DND-41 (cell line): ENCODE results near the gene ANXA8L1.
"Not testable (repeated sequence)": the region's sequence is repeated elsewhere in the genome, so short reads cannot be mapped to it uniquely, and the experiment has no call there.

Experiments used
- EZH2 ChIP-seq: IDR thresholded peaks from 3 replicates; pipeline ENCODE4 v1.6.1; 2012; ENCODE audit warnings: borderline replicate concordance, low read depth, mild to moderate bottlenecking, moderate library complexity, low read length, inconsistent platforms; ENCODE audit not compliant: severe bottlenecking
- TF ChIP-seq, protein P1 (sequence below): IDR thresholded peaks from 2 replicates; pipeline ENCODE4 v1.5.1; 2012; ENCODE audit warnings: borderline replicate concordance, low read length, moderate library complexity, mild to moderate bottlenecking; ENCODE audit not compliant: poor library complexity, severe bottlenecking; ENCODE audit errors: extremely low read depth

DNA sequence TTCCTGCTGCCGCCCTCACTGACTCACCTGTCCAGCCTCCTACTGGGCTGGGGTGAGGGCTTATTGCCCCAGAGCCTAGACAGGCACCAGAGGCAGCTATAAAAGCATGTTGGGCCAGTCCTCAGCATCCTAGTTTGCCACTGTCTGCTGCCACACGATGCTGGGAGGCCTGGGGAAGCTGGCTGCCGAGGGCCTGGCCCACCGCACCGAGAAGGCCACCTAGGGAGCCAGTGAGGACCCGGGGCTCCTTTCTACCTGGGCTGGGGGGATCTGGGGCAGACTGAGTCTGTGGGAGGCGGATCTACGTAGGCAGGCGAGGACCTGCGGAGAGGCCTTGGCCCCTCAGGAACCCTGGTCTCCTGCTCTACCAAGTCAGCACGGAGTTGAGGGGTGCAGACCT is 6.6 kb upstream of the ANXA8L1 start:
- TF ChIP-seq, protein P1, sequence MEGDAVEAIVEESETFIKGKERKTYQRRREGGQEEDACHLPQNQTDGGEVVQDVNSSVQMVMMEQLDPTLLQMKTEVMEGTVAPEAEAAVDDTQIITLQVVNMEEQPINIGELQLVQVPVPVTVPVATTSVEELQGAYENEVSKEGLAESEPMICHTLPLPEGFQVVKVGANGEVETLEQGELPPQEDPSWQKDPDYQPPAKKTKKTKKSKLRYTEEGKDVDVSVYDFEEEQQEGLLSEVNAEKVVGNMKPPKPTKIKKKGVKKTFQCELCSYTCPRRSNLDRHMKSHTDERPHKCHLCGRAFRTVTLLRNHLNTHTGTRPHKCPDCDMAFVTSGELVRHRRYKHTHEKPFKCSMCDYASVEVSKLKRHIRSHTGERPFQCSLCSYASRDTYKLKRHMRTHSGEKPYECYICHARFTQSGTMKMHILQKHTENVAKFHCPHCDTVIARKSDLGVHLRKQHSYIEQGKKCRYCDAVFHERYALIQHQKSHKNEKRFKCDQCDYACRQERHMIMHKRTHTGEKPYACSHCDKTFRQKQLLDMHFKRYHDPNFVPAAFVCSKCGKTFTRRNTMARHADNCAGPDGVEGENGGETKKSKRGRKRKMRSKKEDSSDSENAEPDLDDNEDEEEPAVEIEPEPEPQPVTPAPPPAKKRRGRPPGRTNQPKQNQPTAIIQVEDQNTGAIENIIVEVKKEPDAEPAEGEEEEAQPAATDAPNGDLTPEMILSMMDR = not testable (repeated sequence)
- TF ChIP-seq EZH2 = not testable (repeated sequence)
